HG03025 (cell line): ENCODE results near the gene GDPD5.

Source experiments
- ATAC-seq: cut with Tn5 transposase; IDR thresholded peaks from one replicate; pipeline ENCODE4 v1.9.1; 2021; ENCODE audit warnings: mild to moderate bottlenecking, moderate library complexity; ENCODE audit not compliant: unreplicated experiment, low FRiP score

GDPD5 gene

GRCh38 chr11:75408957-75409219 is 116.9 kb downstream of the GDPD5 start:
- ATAC-seq: no peak

- no peak for ATAC-seq
Observed at GRCh38 chr11:75406338-75406777, 119.4 kb downstream of the GDPD5 start.

- no peak for ATAC-seq
Observed at GRCh38 chr11:75403983-75404658, 121.6 kb downstream of the GDPD5 start.

GRCh38 chr11:75403037-75403436 is 122.7 kb downstream of the GDPD5 start:
- no peak for ATAC-seq

GRCh38 chr11:75402002-75402773 is 123.6 kb downstream of the GDPD5 start:
- ATAC-seq: no peak

GRCh38 chr11:75400146-75400865 is 125.4 kb downstream of the GDPD5 start:
- ATAC-seq: no peak

GRCh38 chr11:75399344-75400145 is 126.2 kb downstream of the GDPD5 start, which contains the start of gene RPS3:
RPS3 (plus strand) TSS chr11:75399518; CDS start chr11:75399548, 30 bp downstream.
- ATAC-seq: peak; percentile 87

- no peak for ATAC-seq
Observed at GRCh38 chr11:75398906-75399305, 126.8 kb downstream of the GDPD5 start.

- no peak for ATAC-seq
Observed at GRCh38 chr11:75394085-75394840, 131.5 kb downstream of the GDPD5 start.

GRCh38 chr11:75389925-75390324 is 135.8 kb downstream of the GDPD5 start:
- ATAC-seq: no peak

- no peak for ATAC-seq
Observed at GRCh38 chr11:75389276-75389605, 136.5 kb downstream of the GDPD5 start.

GRCh38 chr11:75388386-75389275 is 137.1 kb downstream of the GDPD5 start:
- no peak for ATAC-seq

- ATAC-seq: no peak
Observed at GRCh38 chr11:75387736-75388294, 137.9 kb downstream of the GDPD5 start.

- no peak for ATAC-seq
Observed at GRCh38 chr11:75386942-75387630, 138.7 kb downstream of the GDPD5 start.
